ENCODE results near the gene NNMT. TPM values are rescaled to one million over a fixed set of nuclear protein-coding genes. Genes with fewer than 3 reads are reported as not detected.
A peak's percentile ranks its signal among the peaks of the same experiment; 100 is the strongest.

NNMT gene
- total RNA-seq, 1 donor from 2014 or later: 26.4 TPM

GRCh38 chr11:114261791-114262190 lies 34.4 kb upstream of the NNMT start:
- ATAC-seq (no peak), DNase-seq (no peak)
- intact Hi-C loops (cut with micrococcal nuclease): loop anchor here (2.0 to 5.0 kb wide), 3 partner anchors 224 to 364 kb away; no protein-coding TSS in a partner anchor

GRCh38 chr11:114262681-114263512 lies 33.3 kb upstream of the NNMT start:
- ATAC-seq (peak; percentile 23), DNase-seq (no peak)

DNA sequence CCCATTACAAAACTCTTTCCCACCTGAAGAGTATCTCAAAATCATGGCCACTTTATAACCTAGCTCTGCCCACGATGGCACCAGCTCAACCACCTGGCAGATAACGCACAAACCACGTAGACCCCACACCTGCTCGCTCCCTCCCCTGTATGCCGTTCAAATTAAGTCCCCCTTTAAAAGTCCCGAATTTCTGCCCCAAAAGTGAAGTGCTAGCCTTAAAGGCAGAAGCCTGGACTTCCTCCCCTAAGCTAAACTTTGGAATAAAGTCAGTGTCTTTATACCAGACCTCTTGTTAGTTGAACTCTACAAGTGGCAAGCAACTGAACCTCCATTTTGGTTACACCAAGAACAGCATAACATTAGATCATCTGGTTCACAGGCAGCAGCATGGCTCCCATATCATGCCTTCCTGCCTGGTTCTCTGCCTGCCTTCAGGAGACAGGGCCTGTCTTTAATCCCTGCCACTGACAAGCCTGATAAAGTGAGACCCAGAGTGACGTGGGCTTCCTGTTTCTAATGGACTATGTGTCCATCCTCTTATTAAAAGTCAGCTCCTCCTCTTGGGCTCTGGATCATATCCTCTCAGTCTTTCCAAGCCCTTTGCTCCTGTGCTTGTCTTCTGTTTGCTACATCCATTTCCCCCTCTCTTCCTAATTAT lies 32.6 kb upstream of the NNMT start:
- DNase-seq: no peak
- intact Hi-C loops (cut with micrococcal nuclease): loop anchor here (2.0 to 5.0 kb wide), 3 partner anchors 226 to 366 kb away; no protein-coding TSS in a partner anchor
- no peak for ATAC-seq

More at GRCh38 chr11:114262681-114263512, 33.3 kb upstream of the NNMT start:
- intact Hi-C loops (cut with micrococcal nuclease): loop anchor here (2.0 to 5.0 kb wide), 3 partner anchors 226 to 366 kb away; no protein-coding TSS in a partner anchor

GRCh38 chr11:114264381-114264780 lies 31.8 kb upstream of the NNMT start:
- no peak for ATAC-seq
- intact Hi-C loops (cut with micrococcal nuclease): loop anchor here (5.0 kb wide), 2 partner anchors 227 to 367 kb away; no protein-coding TSS in a partner anchor
- no peak for DNase-seq

DNA sequence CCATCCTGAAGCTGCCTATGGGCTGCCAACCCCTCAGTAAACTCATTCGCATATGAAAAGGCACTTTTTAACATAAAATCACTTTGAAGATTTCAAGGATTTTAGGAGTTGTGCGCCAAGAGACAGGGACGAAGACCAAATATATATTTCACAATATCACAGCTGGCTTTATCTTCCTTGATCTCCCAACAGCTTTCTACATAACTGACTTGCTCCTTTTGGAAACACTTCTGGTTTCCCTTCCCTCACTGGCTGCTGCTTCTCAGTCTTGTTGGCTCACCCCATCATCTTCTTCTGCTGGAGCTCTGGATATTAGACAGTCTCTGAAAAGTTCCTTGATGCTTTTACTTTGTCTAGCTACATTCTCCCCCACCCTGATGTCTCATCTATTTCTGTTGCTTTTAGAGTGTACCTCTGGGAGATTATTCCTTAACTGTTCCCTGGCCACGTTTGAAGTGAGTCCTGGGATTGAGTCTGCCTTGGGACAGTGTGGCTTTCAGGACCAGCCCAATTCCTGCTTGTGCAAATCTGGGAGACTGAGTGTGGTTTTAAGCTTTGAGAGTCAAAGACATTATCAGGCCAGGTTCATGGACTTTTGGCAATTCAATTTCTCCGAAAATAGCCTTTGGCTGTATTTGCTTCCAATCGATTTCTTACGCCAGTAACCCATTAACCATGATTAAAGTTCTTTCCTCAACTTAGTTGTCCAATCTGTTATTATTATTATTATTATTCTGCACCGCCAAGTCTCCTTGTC lies 30.9 kb upstream of the NNMT start:
- no peak for ATAC-seq
- intact Hi-C loops (cut with micrococcal nuclease): no loop called here
- no peak for DNase-seq

- ATAC-seq (peak; percentile 53), DNase-seq (no peak)
- intact Hi-C loops (cut with micrococcal nuclease): no loop called here
These were observed 26.7 kb upstream of the NNMT start for GRCh38 chr11:114269498-114269897.

DNA sequence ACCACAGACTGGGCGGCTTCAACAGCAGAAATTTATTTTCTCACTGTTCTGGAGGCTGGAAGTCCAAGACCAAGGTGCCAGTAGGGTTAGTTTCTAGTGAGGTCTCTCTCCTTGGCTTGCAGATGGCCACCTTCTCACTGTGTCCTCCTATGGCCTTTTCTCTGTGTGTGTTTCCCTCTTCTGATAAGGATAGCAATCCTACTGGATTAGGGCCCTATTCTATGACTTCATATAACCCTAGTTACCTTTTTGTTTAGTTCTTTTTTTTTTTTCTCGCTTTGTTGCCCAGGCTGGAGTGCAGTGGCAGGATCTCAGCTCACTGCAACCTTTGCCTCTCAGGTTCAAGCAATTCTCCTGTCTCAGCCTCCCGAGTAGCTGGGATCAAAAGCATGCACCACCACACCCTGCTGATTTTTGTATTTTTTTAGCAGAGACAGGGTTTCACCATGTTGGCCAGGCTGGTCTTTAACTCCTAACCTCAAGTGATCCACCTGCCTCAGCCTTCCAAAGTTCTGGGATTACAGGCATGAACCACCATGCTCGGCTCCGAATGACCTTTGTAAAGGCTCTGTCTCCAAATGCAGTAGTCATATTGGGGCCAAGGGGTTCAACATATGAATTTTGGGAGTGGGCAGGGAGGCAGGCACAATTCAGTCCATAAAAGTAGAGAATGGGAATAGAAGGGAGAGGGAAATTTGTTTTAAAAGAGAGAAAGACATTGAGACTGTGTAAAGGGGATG lies 25.5 kb upstream of the NNMT start:
- intact Hi-C loops (cut with micrococcal nuclease): no loop called here
- ATAC-seq (no peak), DNase-seq (no peak)

GRCh38 chr11:114271316-114271715 lies 24.9 kb upstream of the NNMT start:
- intact Hi-C loops (cut with micrococcal nuclease): no loop called here
- DNase-seq: no peak
- ATAC-seq: no peak

DNA sequence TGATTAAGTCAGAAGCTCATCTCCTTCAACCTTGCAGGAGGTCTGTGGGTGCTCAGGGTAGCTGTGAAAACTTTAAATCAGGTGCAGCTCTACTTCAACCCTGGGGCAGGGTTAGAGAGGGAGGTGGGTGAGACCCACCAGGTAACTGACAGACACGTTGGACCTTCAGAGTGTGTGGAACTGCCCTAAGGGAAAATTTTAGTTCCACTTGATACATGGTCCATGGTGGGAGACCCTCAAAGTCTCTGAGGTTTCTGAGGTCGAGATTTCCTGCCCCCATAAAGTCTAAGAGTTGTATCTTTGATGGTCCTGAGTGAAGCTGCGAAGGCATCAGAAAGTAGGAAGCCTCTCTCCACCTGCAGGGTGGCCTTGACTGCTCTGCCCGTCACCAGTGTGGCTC lies 23.9 kb upstream of the NNMT start:
- ATAC-seq (no peak), DNase-seq (no peak)
- intact Hi-C loops (cut with micrococcal nuclease): no loop called here

DNA sequence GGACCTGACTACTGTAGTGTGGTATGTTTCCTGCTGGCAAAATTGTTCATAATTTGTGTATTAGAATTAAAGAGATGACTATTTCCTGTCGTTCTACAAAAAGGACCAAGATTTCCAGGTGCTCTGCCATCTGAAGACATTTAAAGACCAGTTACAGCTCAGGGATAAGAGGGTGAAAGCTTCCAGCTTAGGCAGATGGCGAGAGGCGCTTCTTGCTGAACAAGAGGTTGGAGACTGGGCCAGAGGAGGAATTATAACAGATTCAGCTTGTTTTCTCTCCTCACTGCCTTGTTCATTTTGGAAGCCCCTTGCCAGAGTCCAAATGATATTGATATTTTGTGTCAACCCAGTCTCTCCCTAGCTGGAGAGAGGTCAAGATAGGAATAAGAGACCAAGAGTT lies 23.1 kb upstream of the NNMT start:
- ATAC-seq (no peak), DNase-seq (no peak)
- intact Hi-C loops (cut with micrococcal nuclease): no loop called here

DNA sequence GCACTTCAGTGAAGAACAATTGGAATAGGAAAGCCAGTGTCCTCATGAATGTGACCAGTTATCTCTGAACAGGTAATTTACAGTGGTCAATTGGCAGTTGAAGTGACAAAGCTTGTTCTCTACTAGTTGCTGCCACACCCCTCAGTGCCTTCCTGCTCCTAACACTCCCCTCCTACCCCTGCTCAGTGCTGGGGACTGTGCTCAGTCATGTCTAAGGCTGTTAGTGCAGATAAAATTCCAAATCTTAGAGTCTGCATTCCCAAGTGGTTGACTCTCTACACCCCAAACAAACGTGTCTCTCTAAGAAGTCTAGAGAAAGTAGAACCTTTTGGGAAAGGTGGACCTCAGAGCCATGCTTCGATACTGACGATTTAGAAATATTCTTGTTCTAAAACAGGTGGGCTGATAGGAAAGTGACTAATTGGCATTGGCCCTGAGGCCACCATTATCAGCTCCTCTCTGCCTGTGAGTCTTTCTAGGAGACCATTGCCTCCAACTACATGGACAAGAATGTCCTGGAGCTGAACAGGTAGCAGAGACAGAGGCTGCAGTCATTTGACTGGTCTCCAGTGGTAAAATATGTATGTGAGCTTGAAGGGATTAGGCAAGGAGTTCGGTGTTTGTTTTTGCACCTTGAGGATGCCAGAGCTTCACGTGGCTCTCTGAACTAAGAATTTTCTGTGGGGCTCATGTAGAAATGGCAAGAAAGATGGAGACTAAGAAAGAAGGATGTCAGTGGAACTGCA lies 22.1 kb upstream of the NNMT start:
- DNase-seq (no peak), ATAC-seq (no peak)
- intact Hi-C loops (cut with micrococcal nuclease): no loop called here

DNA sequence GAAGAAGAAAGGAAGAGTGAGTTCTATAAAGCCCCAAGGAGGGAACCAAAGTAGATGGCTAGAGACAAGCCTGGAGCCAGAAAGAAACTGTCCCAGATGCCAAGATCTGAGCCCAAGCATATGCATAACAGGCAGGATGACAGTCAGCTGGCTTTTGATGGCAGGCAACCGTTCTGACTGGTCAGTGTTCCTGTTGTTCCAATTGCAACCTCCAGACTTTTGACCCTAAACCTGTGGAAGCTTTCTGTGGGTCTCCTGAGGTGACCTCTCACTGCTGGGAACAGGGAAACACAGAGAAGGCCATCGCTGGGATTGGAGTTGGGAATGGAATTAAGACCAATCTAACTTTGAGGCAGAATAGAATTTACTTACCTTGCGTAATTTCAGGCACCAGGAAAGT lies 21.6 kb upstream of the NNMT start:
- DNase-seq: no peak
- intact Hi-C loops (cut with micrococcal nuclease): no loop called here
- ATAC-seq: no peak

DNA sequence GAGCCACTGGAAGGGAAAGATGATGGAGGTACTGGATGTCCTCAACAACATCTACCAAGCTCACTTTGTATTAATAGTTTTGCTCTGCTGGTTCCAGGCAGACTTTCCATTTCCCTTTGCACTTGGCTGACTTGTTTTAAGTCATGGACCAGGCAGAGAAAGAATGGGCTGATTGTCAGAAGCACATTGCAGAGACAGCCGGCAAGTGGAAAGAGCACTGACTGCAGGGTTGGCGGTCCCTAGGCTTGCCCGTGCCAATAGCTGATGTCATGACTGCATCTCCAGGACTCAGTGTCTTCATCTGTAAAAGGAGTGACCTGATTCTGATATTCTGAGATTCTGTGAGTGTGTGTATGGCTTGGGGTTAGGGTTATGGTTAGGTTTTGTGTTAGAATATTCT lies 20.9 kb upstream of the NNMT start:
- intact Hi-C loops (cut with micrococcal nuclease): no loop called here
- ATAC-seq (peak; percentile 81), DNase-seq (peak; percentile 71)

GRCh38 chr11:114276077-114276476 lies 20.1 kb upstream of the NNMT start:
- no peak for ATAC-seq
- intact Hi-C loops (cut with micrococcal nuclease): no loop called here
- DNase-seq: no peak

DNA sequence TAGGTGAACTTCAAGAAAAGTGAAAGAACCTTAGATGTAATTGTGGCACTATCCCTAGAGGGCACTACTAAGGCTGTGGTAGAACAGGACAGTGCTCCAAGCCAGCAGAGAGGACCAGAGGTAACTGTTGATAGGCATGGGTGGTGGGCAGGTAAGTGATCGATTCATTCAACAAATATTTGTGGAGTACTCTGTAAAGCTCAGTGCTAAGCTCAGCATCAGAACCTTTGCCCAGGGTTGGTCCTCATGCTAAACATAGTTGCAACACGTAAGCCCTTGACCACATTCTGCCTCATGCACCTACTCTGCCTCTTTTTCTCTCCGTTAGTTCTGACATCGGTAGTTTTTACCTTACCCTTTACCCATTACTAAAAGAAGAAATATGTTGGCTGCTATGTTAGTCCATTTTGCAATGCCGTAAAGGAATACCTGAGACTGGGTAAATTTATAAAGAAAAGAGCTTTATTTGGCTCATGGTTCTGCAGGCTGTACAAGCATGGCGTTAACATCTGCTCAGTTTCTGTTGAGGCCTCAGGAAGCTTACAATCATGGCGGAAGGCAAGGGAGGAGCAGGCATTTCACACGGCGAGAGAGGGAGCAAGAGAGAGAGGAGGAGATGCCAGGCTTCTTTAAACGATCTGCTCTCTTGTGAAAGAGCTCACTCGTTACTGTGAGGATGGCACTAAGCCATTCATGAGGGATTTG lies 18.4 kb upstream of the NNMT start:
- DNase-seq (no peak), ATAC-seq (no peak)
- intact Hi-C loops (cut with micrococcal nuclease): no loop called here

GRCh38 chr11:114278342-114279065 lies 17.7 kb upstream of the NNMT start:
- ATAC-seq (no peak), DNase-seq (no peak)
- intact Hi-C loops (cut with micrococcal nuclease): no loop called here
